GM10847 (cell line): ENCODE measurements around the gene MPRIP.

ENCODE experiments used
- POLR2A ChIP-seq: IDR thresholded peaks from 2 replicates; pipeline ENCODE4 v1.6.1; 2011; ENCODE audit not compliant: insufficient read length; ENCODE audit errors: extremely low read depth

The MPRIP gene

GRCh38 chr17:17107891-17108431, 65.7 kb downstream of the MPRIP start:
- TF ChIP-seq POLR2A, result no peak

DNA sequence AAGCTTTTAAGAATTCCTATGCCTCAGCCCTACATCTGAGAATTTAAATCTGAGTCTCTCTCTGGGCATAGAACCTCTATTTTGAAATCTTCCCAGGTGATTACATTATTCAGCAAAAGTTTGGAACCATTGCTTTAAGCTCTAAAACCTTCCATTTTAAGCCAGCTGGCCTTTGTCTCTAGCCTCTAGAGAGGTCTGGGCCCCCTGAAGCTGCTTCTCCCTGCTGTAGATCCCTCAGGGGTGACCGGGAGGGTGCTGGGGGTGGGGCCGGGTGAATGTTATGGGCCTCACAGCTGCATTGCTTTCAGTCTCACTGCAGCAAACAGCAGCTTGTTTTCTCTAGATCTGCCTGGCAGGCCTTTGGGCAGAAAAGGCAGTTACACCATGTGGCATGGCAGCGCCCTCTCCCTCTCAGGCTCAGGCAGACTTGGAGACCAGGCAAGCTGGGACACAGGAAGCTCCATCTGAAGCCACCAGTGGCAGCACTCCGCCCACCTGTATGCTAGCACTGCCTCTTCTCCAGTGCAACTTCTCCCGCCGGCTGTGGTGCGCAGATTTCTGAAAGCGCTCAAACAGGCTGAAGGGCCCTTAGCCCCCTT, 66.3 kb downstream of the MPRIP start:
- no peak for TF ChIP-seq POLR2A

DNA sequence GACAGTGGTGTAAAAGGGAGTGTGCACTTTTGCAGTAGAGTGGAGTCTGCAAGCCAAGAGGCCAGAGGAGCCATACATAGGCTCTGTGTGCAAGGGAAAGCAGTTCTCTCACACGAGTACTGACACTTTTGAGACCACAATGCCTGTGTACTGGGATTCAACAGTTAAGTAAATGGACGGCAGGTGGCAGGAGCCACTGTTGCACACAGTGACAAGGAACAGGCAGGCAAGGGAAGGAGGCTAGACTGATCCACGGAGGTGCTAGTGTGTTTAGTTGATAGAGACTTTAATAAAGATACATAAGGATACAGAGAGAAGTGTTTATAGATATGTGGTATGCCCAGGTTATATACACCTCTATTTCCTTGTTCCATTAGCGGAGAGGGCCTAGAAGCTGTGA, 67.0 kb downstream of the MPRIP start:
- TF ChIP-seq POLR2A, result no peak

DNA sequence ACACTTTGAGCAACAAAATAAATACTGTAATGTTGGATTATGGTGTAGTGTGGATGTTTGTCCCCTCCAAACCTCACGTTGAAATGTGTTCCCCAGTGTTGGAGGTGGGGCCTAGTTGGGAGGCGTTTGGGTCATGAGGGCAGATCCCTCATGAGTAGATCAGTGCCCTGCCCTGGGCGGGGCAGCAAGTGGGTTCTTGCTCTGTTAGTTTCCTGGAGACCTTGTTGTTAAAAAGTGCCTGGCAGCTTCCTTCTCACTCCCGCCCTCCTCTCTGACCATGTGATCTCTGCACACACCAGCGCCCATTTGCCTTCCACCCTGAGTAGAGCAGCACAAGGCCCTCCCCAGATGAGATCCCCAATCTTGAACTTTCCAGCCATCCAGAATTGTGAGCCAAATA, 67.7 kb downstream of the MPRIP start:
- TF ChIP-seq POLR2A, result no peak

GRCh38 chr17:17110520-17110919, 68.3 kb downstream of the MPRIP start:
- no peak for TF ChIP-seq POLR2A

- no peak for TF ChIP-seq POLR2A
Observed at GRCh38 chr17:17111401-17112393, 69.4 kb downstream of the MPRIP start.

DNA sequence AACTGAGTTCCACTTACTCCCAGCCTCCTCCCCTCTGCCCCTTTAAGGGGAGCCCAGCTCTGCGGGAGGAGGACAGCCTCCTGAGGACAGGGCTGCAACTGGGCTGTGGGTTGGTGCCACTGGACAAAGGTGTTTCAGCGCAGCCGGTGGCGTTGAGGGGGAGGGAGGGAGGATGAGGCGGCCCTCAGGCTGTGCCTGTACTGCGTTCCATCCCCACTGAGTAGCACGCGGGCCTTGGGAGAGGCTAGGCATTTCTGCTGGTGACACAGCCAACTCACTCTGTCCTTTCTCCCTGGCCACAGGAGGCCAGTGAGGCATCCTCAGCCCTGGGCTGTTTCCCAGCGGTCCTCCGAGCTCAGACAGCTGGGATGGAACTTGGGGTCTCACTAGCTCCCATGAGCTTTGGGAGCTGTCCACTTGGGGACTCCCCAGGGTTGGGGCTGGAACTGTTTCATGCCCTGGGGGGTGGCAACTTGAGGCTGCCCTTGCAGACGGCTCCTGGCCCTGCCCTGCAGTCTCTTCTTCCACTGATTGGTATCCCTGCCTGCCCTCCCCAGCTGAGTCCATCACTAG, 70.5 kb downstream of the MPRIP start:
- TF ChIP-seq POLR2A, result no peak

- TF ChIP-seq POLR2A, result no peak
Observed at GRCh38 chr17:17114592-17115225, 72.5 kb downstream of the MPRIP start.

- no peak for TF ChIP-seq POLR2A
Observed at GRCh38 chr17:17115620-17116019, 73.4 kb downstream of the MPRIP start.

DNA sequence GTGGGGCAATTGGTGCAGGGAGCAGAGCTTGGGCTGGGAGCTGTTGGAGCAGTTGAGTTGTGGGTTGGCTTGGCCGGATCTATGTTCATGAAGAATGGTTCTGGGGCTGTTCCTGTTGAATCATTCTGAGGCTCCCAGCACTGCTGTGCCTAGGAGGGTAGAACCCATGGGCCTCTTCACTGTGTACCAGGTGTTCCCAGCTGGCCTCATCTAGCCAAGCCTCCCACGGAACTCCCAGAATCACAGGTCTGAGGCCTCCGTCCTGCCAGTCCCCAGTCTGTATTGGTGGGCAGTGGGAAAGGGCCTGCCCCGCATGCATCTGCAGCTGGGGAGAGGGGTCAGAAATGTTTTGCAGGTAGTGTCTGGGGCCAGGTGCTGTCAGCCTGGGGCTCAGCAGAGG, 74.1 kb downstream of the MPRIP start:
- no peak for TF ChIP-seq POLR2A

- no peak for TF ChIP-seq POLR2A
Observed at GRCh38 chr17:17117923-17118322, 75.7 kb downstream of the MPRIP start.

DNA sequence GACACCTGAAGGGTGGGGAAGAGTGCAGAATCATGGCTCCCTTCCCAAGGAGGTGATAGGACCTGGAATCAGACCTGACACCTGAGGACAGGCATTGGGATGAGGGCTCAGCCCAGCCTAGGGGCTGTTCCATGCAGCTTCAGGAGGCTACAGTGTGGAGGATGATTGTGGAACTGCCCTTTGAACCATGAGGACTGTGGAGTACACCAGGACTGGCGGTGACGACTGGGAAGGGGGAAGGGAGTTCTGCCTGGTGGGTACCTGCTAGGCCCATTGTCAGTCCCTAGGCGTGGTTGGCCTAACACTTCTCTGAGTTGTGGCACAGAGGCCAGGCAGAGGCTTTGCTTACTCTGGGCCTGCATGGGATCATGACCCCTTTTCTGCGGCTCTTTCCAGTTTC, 76.1 kb downstream of the MPRIP start:
- no peak for TF ChIP-seq POLR2A

GRCh38 chr17:17119106-17119505, 76.8 kb downstream of the MPRIP start:
- TF ChIP-seq POLR2A, result no peak

DNA sequence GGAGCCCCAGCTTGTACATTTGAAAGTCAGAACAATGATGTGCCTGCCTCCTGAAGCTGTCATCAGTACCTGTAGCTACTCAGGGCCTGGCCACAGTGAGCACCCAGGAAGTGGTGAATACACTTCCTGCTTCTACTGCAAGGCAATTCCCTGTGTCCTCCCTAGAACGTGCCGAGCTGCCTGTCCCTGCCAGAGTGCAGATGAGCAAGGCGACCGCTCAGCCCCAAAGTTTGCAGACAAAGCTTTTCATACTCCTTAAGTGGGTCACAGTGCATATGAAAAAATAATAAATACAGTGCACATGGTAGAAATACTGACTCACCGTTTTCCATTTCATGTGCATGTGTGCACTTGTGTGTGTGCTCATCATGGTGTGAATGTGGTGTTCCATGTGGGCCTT, 77.3 kb downstream of the MPRIP start:
- TF ChIP-seq POLR2A, result no peak

- no peak for TF ChIP-seq POLR2A
Observed at GRCh38 chr17:17120294-17120693, 78.0 kb downstream of the MPRIP start.
